WTC11 (cell line): ENCODE results near the gene BUD13. TPM values are rescaled to one million over a fixed set of nuclear protein-coding genes. Genes with fewer than 3 reads are reported as not detected.

Experiments
- ATAC-seq: fragments of 200-7000 bp; cut with Tn5 transposase; 2 replicates; pipeline ENCODE4 v1.10.0; 2021; ENCODE audit warnings: mild to moderate bottlenecking, moderate library complexity
- CTCF ChIA-PET: fragments of 300-600 bp; sonication (Branson Sonifier 250); formaldehyde crosslinking; loops from one replicate; lab custom pipeline; 2021; ENCODE audit warnings: antibody characterized with exemption; lab: Charles Lee
- POLR2A ChIA-PET: fragments of 350-600 bp; sonication (Branson Sonifier 250); formaldehyde crosslinking; loops from one replicate; lab custom pipeline; 2021; ENCODE audit warnings: antibody characterized with exemption; lab: Charles Lee
- DNase-seq: peaks from one replicate; pipeline ENCODE4 v3.0.0; 2021; ENCODE audit warnings: low spot score
- H3K27ac Mint-ChIP-seq: 2 replicates; pipeline ENCODE4 v1.8.0; 2021; ENCODE audit warnings: mixed read lengths
- H3K27me3 Mint-ChIP-seq: 2 replicates; pipeline ENCODE4 v1.8.0; 2021; ENCODE audit warnings: low read depth, mild to moderate bottlenecking, moderate library complexity, mixed read lengths
- H3K36me3 Mint-ChIP-seq: 2 replicates; pipeline ENCODE4 v1.8.0; 2021; ENCODE audit warnings: mixed read lengths
- H3K4me1 Mint-ChIP-seq: 2 replicates; pipeline ENCODE4 v1.8.0; 2022; ENCODE audit warnings: mixed read lengths
- H3K4me3 Mint-ChIP-seq: 2 replicates; pipeline ENCODE4 v1.8.0; 2021; ENCODE audit warnings: mild to moderate bottlenecking, moderate library complexity, mixed read lengths
- H3K9me3 Mint-ChIP-seq: 2 replicates; pipeline ENCODE4 v1.8.0; 2021; ENCODE audit warnings: mixed read lengths
- CBFB ChIP-seq: sonication (generic); formaldehyde crosslinking; IDR thresholded peaks from 2 replicates; pipeline ENCODE4 v1.8.1; 2022; ENCODE audit warnings: mild to moderate bottlenecking, low read depth, missing genetic modification reagents
- ESRRA ChIP-seq: sonication (generic); formaldehyde crosslinking; IDR thresholded peaks from 2 replicates; pipeline ENCODE4 v1.8.1; 2022; ENCODE audit warnings: mild to moderate bottlenecking, missing genetic modification reagents, borderline replicate concordance
- HMGA2 ChIP-seq: fragments of 250-450 bp; sonication (Bioruptor Pico); IDR thresholded peaks from 2 replicates; pipeline ENCODE4 v1.4.0; 2021; ENCODE audit warnings: mild to moderate bottlenecking, moderate library complexity
- KAT7 ChIP-seq: sonication (generic); formaldehyde crosslinking; IDR thresholded peaks from 2 replicates; pipeline ENCODE4 v1.8.1; 2023; ENCODE audit warnings: missing genetic modification reagents, mild to moderate bottlenecking, borderline replicate concordance
- ZNF232 ChIP-seq: sonication (generic); formaldehyde crosslinking; IDR thresholded peaks from 2 replicates; pipeline ENCODE4 v1.8.0; 2022; ENCODE audit warnings: mild to moderate bottlenecking, missing genetic modification reagents
- ZNF263 ChIP-seq: sonication (generic); formaldehyde crosslinking; IDR thresholded peaks from 2 replicates; pipeline ENCODE4 v1.8.1; 2022; ENCODE audit warnings: low read depth, mild to moderate bottlenecking, moderate library complexity, missing genetic modification reagents
- ZNF317 ChIP-seq: sonication (generic); formaldehyde crosslinking; IDR thresholded peaks from 2 replicates; pipeline ENCODE4 v1.8.1; 2023; ENCODE audit warnings: low read depth, mild to moderate bottlenecking, moderate library complexity, missing genetic modification reagents, borderline replicate concordance
- total RNA-seq: library from RNA; stranded (reverse); gene quantifications from 3 replicates; pipeline ENCODE4 v1.2.3, GENCODE V29; 2021
- TF ChIP-seq, protein P1 (sequence below): sonication (generic); formaldehyde crosslinking; IDR thresholded peaks from 2 replicates; pipeline ENCODE4 v1.8.1; 2023; ENCODE audit warnings: mild to moderate bottlenecking, missing genetic modification reagents, borderline replicate concordance
- TF ChIP-seq, protein P2 (sequence below): sonication (generic); formaldehyde crosslinking; IDR thresholded peaks from 2 replicates; pipeline ENCODE4 v1.8.1; 2023; ENCODE audit warnings: mild to moderate bottlenecking, moderate library complexity, missing genetic modification reagents
- TF ChIP-seq, protein P3 (sequence below): sonication (generic); formaldehyde crosslinking; IDR thresholded peaks from 2 replicates; pipeline ENCODE4 v1.8.0; 2022; ENCODE audit warnings: missing genetic modification reagents
- TF ChIP-seq, protein P4 (sequence below): sonication (generic); formaldehyde crosslinking; conservative IDR thresholded peaks from 2 replicates; pipeline ENCODE4 v1.8.1; 2022; ENCODE audit warnings: mild to moderate bottlenecking, missing genetic modification reagents
- TF ChIP-seq, protein P5 (sequence below): sonication (generic); formaldehyde crosslinking; IDR thresholded peaks from 2 replicates; pipeline ENCODE4 v1.8.1; 2022; ENCODE audit warnings: missing genetic modification reagents, borderline replicate concordance
- TF ChIP-seq, protein P6 (sequence below): sonication (generic); formaldehyde crosslinking; IDR thresholded peaks from 2 replicates; pipeline ENCODE4 v1.8.1; 2023; ENCODE audit warnings: mild to moderate bottlenecking, missing genetic modification reagents, moderate library complexity
- TF ChIP-seq, protein P7 (sequence below): sonication (generic); formaldehyde crosslinking; IDR thresholded peaks from 2 replicates; pipeline ENCODE4 v1.8.0; 2023; ENCODE audit warnings: mild to moderate bottlenecking, missing genetic modification reagents

BUD13 gene
- total RNA-seq, 1 experiment from 2014 or later: 20.7 TPM

DNA sequence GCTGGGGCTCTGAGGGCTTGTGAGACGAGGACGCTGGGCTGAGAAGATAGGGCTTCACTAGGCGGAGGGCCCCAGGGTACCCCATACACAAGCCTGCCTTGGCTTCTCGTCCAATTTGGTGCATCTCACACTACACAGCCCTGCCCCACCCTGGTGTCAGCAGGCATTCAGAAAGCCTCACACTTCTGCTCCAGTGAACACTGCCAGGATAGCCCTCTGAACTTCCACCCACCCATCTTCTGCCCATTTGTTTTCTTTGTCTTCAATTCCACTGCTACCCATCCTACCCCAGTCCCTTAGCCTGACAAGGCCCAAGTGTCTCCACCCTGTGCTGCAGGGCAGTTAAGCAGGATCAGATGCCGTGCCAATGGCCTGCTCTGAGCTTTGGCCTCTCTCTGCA, 1.9 kb upstream of the BUD13 start (continued):
- TF ChIP-seq, protein P1, sequence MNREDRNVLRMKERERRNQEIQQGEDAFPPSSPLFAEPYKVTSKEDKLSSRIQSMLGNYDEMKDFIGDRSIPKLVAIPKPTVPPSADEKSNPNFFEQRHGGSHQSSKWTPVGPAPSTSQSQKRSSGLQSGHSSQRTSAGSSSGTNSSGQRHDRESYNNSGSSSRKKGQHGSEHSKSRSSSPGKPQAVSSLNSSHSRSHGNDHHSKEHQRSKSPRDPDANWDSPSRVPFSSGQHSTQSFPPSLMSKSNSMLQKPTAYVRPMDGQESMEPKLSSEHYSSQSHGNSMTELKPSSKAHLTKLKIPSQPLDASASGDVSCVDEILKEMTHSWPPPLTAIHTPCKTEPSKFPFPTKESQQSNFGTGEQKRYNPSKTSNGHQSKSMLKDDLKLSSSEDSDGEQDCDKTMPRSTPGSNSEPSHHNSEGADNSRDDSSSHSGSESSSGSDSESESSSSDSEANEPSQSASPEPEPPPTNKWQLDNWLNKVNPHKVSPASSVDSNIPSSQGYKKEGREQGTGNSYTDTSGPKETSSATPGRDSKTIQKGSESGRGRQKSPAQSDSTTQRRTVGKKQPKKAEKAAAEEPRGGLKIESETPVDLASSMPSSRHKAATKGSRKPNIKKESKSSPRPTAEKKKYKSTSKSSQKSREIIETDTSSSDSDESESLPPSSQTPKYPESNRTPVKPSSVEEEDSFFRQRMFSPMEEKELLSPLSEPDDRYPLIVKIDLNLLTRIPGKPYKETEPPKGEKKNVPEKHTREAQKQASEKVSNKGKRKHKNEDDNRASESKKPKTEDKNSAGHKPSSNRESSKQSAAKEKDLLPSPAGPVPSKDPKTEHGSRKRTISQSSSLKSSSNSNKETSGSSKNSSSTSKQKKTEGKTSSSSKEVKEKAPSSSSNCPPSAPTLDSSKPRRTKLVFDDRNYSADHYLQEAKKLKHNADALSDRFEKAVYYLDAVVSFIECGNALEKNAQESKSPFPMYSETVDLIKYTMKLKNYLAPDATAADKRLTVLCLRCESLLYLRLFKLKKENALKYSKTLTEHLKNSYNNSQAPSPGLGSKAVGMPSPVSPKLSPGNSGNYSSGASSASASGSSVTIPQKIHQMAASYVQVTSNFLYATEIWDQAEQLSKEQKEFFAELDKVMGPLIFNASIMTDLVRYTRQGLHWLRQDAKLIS (CRISPR knock-in tag): no peak
- TF ChIP-seq, protein P2, sequence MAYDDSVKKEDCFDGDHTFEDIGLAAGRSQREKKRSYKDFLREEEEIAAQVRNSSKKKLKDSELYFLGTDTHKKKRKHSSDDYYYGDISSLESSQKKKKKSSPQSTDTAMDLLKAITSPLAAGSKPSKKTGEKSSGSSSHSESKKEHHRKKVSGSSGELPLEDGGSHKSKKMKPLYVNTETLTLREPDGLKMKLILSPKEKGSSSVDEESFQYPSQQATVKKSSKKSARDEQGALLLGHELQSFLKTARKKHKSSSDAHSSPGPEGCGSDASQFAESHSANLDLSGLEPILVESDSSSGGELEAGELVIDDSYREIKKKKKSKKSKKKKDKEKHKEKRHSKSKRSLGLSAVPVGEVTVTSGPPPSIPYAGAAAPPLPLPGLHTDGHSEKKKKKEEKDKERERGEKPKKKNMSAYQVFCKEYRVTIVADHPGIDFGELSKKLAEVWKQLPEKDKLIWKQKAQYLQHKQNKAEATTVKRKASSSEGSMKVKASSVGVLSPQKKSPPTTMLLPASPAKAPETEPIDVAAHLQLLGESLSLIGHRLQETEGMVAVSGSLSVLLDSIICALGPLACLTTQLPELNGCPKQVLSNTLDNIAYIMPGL: no peak
- no peak for TF ChIP-seq ESRRA (CRISPR knock-in tag)
- TF ChIP-seq ZNF317 (CRISPR knock-in tag): no peak
- no peak for TF ChIP-seq ZNF263 (CRISPR knock-in tag)
- TF ChIP-seq, protein P3, sequence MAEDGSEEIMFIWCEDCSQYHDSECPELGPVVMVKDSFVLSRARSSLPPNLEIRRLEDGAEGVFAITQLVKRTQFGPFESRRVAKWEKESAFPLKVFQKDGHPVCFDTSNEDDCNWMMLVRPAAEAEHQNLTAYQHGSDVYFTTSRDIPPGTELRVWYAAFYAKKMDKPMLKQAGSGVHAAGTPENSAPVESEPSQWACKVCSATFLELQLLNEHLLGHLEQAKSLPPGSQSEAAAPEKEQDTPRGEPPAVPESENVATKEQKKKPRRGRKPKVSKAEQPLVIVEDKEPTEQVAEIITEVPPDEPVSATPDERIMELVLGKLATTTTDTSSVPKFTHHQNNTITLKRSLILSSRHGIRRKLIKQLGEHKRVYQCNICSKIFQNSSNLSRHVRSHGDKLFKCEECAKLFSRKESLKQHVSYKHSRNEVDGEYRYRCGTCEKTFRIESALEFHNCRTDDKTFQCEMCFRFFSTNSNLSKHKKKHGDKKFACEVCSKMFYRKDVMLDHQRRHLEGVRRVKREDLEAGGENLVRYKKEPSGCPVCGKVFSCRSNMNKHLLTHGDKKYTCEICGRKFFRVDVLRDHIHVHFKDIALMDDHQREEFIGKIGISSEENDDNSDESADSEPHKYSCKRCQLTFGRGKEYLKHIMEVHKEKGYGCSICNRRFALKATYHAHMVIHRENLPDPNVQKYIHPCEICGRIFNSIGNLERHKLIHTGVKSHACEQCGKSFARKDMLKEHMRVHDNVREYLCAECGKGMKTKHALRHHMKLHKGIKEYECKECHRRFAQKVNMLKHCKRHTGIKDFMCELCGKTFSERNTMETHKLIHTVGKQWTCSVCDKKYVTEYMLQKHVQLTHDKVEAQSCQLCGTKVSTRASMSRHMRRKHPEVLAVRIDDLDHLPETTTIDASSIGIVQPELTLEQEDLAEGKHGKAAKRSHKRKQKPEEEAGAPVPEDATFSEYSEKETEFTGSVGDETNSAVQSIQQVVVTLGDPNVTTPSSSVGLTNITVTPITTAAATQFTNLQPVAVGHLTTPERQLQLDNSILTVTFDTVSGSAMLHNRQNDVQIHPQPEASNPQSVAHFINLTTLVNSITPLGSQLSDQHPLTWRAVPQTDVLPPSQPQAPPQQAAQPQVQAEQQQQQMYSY: no peak
- no peak for TF ChIP-seq ZNF232
- no peak for TF ChIP-seq HMGA2 (CRISPR knock-in tag)
- TF ChIP-seq, protein P4, sequence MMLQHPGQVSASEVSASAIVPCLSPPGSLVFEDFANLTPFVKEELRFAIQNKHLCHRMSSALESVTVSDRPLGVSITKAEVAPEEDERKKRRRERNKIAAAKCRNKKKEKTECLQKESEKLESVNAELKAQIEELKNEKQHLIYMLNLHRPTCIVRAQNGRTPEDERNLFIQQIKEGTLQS (CRISPR knock-in tag): no peak

DNA sequence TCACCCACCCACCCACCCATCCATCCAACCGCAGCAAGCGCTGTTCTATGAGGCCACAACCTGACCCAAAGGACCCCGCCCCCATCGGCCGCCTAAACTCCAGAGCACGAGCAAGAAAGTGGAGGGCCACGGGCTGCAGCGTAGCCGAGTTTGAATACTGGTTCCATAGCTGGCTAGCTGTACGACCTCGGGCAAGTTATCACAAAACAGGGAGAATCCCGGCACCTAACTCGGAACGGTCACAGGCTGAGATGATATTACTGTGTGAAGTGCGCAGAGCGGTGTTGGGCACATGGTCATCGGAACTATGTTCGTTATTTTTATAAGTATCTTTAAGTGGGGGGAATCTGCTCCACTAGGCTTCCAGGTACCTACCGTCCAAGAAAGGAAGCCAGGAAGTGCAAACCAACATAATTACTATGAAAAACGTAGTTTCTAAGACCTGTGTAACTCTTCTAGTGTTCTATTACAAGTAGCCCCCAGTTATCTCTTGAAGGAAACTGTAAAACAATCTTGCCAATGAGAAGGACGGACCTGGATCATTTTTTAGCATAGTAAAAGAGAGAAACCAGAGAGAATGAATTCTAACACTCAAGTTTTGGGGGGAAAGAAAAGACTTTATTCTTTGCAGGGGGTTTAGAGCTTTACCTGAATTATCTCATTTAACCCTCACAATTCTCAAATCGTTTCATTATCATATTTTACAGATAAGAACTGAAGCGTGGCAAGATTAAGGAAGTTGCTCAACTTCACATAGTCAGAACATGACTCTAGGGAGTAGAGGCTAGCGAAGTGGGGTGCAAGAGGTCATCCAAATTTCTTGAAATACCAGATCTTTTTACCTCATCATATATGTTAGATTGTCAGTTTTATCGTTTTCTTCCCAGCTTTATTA, 663 bp upstream of the BUD13 start:
- no peak for DNase-seq
- H3K9me3 Mint-ChIP-seq: no peaks in the 10 kb centered on the region
- H3K4me3 Mint-ChIP-seq: peak overlapping the region; percentile 95
- POLR2A ChIA-PET: interaction anchor here (1.4 kb wide), 1 partner anchor 62 kb away, joined by 3 read pairs; no protein-coding TSS in a partner anchor
- peak overlapping the region; percentile 96 for H3K27ac Mint-ChIP-seq
- no peaks in the 10 kb centered on the region for H3K27me3 Mint-ChIP-seq
- CTCF ChIA-PET: interaction anchor here (0.6 to 2.0 kb wide), 4 partner anchors 13 to 407 kb away, joined by 3 to 13 read pairs (median 5); partner anchors contain the start of gene APOA5
- peaks cover 35% of the 10 kb centered on the region for H3K36me3 Mint-ChIP-seq
- H3K4me1 Mint-ChIP-seq: peaks cover 22% of the 10 kb centered on the region
- ATAC-seq: no peak
- TF ChIP-seq, protein P5, sequence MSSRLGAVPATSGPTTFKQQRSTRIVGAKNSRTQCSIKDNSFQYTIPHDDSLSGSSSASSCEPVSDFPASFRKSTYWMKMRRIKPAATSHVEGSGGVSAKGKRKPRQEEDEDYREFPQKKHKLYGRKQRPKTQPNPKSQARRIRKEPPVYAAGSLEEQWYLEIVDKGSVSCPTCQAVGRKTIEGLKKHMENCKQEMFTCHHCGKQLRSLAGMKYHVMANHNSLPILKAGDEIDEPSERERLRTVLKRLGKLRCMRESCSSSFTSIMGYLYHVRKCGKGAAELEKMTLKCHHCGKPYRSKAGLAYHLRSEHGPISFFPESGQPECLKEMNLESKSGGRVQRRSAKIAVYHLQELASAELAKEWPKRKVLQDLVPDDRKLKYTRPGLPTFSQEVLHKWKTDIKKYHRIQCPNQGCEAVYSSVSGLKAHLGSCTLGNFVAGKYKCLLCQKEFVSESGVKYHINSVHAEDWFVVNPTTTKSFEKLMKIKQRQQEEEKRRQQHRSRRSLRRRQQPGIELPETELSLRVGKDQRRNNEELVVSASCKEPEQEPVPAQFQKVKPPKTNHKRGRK: no peak
- TF ChIP-seq, protein P1 (CRISPR knock-in tag): no peak
- TF ChIP-seq, protein P6, sequence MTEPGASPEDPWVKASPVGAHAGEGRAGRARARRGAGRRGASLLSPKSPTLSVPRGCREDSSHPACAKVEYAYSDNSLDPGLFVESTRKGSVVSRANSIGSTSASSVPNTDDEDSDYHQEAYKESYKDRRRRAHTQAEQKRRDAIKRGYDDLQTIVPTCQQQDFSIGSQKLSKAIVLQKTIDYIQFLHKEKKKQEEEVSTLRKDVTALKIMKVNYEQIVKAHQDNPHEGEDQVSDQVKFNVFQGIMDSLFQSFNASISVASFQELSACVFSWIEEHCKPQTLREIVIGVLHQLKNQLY (CRISPR knock-in tag): no peak
- TF ChIP-seq CBFB (CRISPR knock-in tag) (no peak), KAT7 (no peak)
- TF ChIP-seq, protein P7, sequence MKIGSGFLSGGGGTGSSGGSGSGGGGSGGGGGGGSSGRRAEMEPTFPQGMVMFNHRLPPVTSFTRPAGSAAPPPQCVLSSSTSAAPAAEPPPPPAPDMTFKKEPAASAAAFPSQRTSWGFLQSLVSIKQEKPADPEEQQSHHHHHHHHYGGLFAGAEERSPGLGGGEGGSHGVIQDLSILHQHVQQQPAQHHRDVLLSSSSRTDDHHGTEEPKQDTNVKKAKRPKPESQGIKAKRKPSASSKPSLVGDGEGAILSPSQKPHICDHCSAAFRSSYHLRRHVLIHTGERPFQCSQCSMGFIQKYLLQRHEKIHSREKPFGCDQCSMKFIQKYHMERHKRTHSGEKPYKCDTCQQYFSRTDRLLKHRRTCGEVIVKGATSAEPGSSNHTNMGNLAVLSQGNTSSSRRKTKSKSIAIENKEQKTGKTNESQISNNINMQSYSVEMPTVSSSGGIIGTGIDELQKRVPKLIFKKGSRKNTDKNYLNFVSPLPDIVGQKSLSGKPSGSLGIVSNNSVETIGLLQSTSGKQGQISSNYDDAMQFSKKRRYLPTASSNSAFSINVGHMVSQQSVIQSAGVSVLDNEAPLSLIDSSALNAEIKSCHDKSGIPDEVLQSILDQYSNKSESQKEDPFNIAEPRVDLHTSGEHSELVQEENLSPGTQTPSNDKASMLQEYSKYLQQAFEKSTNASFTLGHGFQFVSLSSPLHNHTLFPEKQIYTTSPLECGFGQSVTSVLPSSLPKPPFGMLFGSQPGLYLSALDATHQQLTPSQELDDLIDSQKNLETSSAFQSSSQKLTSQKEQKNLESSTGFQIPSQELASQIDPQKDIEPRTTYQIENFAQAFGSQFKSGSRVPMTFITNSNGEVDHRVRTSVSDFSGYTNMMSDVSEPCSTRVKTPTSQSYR: no peak
